HS-27A (cell line): ENCODE measurements around the gene CXXC4.

ENCODE experiments used
- DNase-seq: peaks from one replicate; pipeline ENCODE4 v3.0.0-alpha.2; 2012; ENCODE audit warnings: low read depth, missing footprints

CXXC4 gene

GRCh38 chr4:104494822-104495559 lies at the start of gene CXXC4:
TSS of gene CXXC4 (minus strand) at chr4:104494894. CDS start at chr4:104491802, 3,092 bp downstream.
- no peak for DNase-seq

DNA sequence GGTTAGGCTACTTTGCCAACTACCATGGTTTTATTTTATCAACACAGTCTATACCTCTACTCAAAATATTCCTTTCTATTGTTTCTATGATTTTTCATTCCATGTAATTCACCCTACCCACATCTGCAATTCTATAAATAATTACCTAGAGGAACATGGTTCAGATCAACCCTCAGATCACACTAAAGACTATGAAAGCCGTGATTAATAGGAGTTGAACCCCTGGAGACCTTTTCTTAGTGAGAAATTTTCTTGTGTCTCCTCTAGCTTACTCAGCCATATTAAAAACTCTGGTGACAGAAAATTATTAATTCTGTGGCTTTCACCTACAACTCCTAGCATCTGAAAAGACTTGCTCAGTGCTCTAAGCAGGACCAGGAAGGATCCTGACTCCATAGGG lies 38.5 kb upstream of the CXXC4 start:
- DNase-seq: no peak

- no peak for DNase-seq
These were observed 38.0 kb upstream of the CXXC4 start for GRCh38 chr4:104532677-104533076.

DNA sequence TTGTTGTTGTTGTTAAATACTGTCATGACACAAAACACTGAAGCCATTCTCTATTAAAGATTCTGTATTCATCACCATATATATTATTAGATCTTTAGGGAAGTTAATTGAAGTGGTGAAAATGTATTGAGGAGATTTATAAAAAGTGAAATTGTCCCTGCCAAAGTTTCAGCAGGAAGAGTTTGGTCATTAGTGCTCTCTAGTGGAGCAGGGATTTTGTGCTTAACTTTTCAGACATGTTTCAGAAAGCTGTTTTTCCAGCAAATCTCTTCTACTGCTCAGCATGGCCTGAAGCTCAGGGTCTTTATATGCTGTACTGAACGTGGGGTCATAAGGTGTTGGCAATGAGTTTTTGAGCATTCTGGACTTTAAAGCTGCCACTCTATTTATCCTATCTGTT lies 36.7 kb upstream of the CXXC4 start:
- DNase-seq: no peak

GRCh38 chr4:104530426-104530825 lies 35.7 kb upstream of the CXXC4 start:
- no peak for DNase-seq

DNA sequence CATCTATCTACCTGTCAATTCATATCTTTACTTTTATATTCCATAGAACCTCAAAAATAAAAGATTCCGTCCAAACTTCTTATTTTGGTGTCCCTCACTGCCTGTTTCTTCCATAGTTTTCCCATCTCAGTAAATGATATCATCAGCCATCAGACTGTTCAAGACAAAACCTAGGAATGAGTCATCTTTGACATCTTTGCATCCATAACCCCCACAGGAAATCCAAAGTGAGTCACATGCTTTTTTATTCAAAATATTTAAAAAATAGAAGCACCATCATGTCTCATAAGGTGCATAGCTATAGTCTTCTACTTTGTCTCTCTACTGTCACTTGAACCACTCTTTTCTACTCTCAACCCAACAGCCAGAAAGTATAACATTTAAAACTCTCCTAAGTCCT lies 29.9 kb upstream of the CXXC4 start:
- no peak for DNase-seq

DNA sequence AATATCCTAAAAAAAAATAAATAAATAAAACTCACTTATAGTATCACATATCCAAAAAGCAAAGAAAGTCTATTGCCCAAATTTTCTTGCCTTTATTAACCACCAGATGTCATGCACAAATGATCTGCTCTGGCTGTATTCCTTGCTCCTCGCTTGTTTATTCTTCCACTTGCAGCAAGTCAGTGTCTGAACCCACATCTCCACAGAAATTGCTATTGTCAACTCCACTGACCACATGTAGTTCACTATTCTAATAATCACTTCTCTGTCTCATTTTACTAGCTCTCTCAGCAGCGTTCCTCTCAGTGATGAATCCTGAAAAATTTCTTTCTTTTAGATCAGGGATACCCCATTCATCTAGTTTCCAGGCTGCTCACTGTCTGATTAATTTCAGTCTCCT lies 29.3 kb upstream of the CXXC4 start:
- no peak for DNase-seq

- DNase-seq: no peak
These were observed 24.9 kb upstream of the CXXC4 start for GRCh38 chr4:104519588-104519987.

GRCh38 chr4:104516884-104517283 lies 22.2 kb upstream of the CXXC4 start:
- no peak for DNase-seq

DNA sequence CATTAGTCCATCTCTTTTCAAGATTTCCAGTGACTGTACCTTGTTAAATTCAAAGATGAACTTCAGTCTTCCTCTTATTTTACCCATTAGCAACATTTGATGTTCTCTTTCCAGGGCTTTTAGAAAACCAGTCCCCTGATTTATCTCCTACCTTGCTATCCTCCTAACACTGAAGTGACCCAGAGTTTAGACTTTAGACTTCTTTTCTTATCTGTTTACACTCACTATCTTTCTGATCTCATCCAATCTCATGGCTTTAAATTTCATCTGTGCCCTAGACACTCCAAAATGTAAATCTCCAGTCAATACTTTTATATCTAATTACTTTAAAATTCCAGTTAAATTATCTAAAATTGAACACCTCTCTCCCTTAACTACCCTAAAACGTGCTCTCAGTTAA lies 13.5 kb upstream of the CXXC4 start:
- no peak for DNase-seq

GRCh38 chr4:104507112-104507511 lies 12.4 kb upstream of the CXXC4 start:
- no peak for DNase-seq

GRCh38 chr4:104504536-104504935 lies 9.8 kb upstream of the CXXC4 start:
- DNase-seq: no peak

DNA sequence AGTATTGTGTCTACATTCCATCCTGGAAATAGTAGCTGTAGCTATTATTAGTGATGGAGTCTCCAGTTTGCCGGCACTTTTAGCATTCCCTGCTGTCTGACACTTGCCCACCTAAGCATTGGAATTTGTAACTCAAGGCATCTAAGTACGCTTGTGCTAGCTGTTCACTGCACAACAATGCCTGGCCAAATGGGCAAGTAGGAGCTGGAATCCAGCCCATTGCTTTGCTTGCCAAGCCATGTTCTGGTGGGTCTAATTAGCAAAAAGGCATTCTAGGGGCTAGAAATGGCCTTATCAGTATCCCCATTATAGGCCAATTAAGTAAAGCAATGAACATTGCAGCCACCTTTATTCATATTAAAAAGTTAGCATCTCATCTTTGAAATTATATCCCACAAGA lies 7.8 kb upstream of the CXXC4 start:
- DNase-seq: no peak

DNA sequence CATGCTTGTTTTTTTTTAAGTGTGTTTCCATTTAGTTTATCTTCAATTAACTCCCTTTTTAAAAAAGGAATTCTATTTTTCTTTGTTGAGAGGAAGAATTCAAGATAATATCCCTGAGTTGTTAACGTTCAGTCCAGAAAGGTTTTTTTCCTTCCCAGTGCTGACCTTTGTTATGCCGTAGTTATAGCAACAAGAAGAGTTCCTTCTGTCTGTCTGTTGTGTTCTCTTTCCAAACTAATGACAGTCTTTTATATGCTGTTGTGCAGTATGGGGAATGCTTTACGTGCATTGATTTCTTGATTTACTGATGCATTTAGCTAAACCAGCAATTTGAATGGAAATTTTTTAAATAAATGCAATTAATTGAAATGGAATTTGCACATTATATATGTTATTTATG lies 6.6 kb upstream of the CXXC4 start:
- no peak for DNase-seq

DNA sequence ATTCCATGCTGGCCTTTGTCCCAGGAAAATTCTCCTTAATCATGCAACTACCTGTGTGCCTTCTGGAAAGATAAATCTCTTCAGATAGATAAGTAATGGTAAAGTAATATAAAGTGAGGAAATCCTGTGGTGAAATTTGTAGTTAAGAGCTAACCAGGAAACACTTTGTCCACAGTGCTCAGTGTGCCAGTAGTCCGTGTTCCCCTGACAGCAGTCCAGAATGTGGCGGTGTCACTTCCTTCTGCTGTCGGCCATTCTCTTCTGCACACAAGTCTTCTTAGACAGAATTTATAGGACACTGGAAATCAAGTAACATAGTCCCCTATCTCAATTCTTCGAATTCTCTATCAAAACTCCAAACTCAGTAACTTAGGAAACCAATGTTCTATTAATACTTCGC lies 5.7 kb upstream of the CXXC4 start:
- DNase-seq: no peak

DNA sequence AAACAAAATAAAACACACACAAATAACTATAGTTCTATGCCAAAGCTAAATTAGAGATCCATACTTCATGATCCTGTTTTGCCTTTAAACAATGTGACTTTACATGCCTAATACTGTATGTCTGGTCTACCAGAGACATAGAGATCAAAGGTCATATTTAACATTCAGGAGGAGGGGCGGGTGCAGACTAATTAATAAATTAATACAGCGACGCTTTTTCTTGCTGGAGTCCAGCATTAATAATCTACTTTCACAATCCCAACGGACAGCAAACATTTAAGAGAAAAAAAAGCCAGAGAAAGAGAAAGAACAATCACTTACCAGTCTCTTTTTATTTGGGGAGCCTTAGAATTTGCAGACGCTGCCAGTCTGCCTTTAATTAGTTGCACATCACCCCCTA lies 509 bp downstream of the CXXC4 start:
- DNase-seq: no peak

DNA sequence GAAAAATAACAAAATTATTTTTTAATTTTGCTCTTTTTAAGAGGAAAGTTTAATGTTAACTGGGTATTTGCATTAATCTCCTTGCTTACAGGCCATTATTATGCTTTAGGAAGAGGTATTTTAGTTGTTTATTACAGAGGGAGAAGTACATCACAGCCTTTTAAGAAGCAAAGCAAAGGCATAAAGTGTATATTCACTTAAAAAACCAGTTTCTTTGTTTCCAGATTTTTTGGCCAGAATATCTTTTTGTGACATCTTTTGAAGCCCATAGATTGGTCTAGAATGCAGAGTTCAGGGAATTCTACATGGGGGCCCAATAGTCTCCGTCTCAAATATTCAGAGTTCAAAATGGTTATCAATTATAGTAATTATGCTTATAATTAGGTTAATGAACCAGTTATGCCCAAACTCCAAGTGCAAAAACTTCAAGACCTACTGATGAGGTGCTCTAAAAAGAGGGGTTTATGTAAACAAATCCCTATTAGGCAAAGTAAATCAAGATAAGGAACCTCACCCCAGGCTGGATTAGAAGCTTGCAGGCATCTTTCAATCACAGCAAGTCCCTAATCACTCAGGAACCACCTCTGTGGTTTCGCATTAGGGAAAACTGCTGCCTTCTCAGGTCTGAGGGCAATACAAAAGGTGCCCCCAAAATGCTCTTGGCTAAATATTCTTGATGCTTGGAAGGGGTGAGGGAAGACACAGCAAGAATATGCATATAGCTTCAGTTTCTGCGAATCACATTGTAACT lies 1.4 kb downstream of the CXXC4 start:
- DNase-seq: no peak

- DNase-seq: no peak
These were observed 2.4 kb downstream of the CXXC4 start for GRCh38 chr4:104492183-104492771.

- no peak for DNase-seq
These were observed 3.1 kb downstream of the CXXC4 start for GRCh38 chr4:104491481-104492182.

- no peak for DNase-seq
These were observed 3.8 kb downstream of the CXXC4 start for GRCh38 chr4:104490770-104491480.

GRCh38 chr4:104490096-104490769 lies 4.5 kb downstream of the CXXC4 start:
- no peak for DNase-seq

DNA sequence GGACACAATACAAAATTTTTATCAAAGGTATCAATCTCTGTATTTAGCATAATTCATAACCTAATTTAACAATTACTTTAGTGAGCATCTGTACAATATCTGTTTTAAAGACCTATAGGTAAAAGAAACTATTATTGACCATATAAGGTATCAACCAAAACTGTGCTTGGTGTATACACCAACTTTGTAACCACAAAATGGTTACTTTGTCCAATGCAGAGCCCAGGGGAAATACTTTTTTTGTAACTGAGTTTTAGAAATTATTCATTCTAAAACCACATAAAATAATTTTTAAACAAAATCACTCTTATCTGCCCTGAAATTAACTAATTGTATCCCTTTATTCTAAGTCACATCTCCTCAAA lies 5.0 kb downstream of the CXXC4 start:
- DNase-seq: no peak
